ENCODE measurements around the gene TTN. TPM values are rescaled to one million over a fixed set of nuclear protein-coding genes. Genes with fewer than 3 reads are reported as not detected.

Gene TTN
- total and polyA plus RNA-seq, 2 of the 4 experiments (the other 2 are of a cell fraction) = 0.02 to 0.18 TPM

DNA sequence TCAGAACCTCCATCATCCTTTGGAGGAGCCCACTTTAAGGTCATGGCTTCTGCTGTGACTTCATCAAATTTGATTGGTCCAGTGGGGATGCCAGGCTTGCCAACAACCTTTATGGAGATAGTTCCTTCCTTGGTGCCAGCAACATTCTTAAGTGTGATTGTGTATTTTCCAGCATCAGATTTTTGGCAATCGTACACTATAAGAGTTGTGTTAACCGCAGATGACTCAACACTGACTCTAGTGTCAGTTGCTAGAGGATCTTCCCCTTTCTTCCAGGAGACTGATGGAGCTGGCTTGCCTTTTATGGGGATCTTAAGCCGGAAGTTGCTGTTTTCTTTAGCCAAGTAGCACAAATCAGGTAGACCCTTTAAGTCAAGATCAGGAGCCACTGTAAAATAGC, 228.2 kb downstream of the TTN start:
- H3K36me3 ChIP-seq (ENCODE audit: control insufficient read depth, insufficient read depth, low read length) = peaks cover 8% of the 10 kb centered on the region
- peak; percentile 62 for DNase-seq

More for the DNA sequence above, 228.2 kb downstream of the TTN start:
- ATAC-seq (ENCODE audit: low read depth) = no peak
- no peak overlapping the region for H2AK5ac ChIP-seq (ENCODE audit: low read depth, low read length)
- H3K18ac ChIP-seq (ENCODE audit: low read depth, low read length) = no peak overlapping the region
- H2BK20ac ChIP-seq (ENCODE audit: low read depth, low read length) = no peak overlapping the region
- no peak overlapping the region for H2BK5ac ChIP-seq (ENCODE audit: low read depth, low read length, poor library complexity, severe bottlenecking)
- no peak overlapping the region for H3K14ac ChIP-seq (replicated peaks; ENCODE audit: low read depth, low read length)
- no peak overlapping the region for H2AK9ac ChIP-seq (replicated peaks; ENCODE audit: low read depth, low read length, poor library complexity)
- H3K4me3 ChIP-seq (ENCODE audit: insufficient read depth, low read depth, low read length) = no peak overlapping the region
- no peak overlapping the region for H2AFZ ChIP-seq (replicated peaks; ENCODE audit: low read length, poor library complexity)
- no peak overlapping the region for H4K8ac ChIP-seq (ENCODE audit: low read depth in 2 of 2, low read length in 2 of 2)
- ChIA-PET POLR2A (ENCODE audit: unreplicated experiment) (no interaction called here), CTCF (no interaction called here)
- no peak overlapping the region for H3K56ac ChIP-seq (ENCODE audit: extremely low read depth, insufficient read depth, low read length)
- dilution Hi-C loops (cut with HindIII; ENCODE audit: low sequenced_read_pairs, unreplicated experiment) (no loop called here), in situ Hi-C loops (cut with MboI; ENCODE audit: low sequenced_read_pairs) (no loop called here), intact Hi-C loops (cut with micrococcal nuclease) (no loop called here)
- no peaks in the 10 kb centered on the region for H3K9me3 ChIP-seq (ENCODE audit: control insufficient read depth, insufficient read depth, low read length)
- H3K27me3 ChIP-seq (ENCODE audit: control insufficient read depth, insufficient read depth, low read length) = no peaks in the 10 kb centered on the region
- H3K9ac ChIP-seq (ENCODE audit: low read depth, low read length) = no peak overlapping the region
- H3K79me1 ChIP-seq (ENCODE audit: low read depth in 1 of 2, low read length in 2 of 2) = no peaks in the 10 kb centered on the region
- H3K4ac ChIP-seq (ENCODE audit: low read depth, low read length) = no peak overlapping the region
- no peak overlapping the region for H3K23ac ChIP-seq (ENCODE audit: low read depth, low read length)
- 60% methylated on average over 1 of the region's 3 CpGs; no CpG with 5 or more reads in 1 of the 2 experiments for WGBS, 2 experiments (ENCODE audit: extremely low coverage in 2 of 2, insufficient read length in 1 of 2)
- H4K5ac ChIP-seq (ENCODE audit: low read depth, low read length) = no peak overlapping the region
- no peaks in the 10 kb centered on the region for H3K4me1 ChIP-seq (ENCODE audit: control insufficient read depth, insufficient read depth, low read length)
- no peaks in the 10 kb centered on the region for H3K9me1 ChIP-seq (ENCODE audit: insufficient read depth, low read length)
- no peak overlapping the region for H3K27ac ChIP-seq (ENCODE audit: insufficient read depth, low read length)
- no peak overlapping the region for H2BK15ac ChIP-seq (ENCODE audit: low read depth, low read length)
- no peak overlapping the region for H2BK120ac ChIP-seq (ENCODE audit: low read depth, low read length)
- H4K91ac ChIP-seq (ENCODE audit: insufficient read depth, low read depth, low read length) = no peak overlapping the region
- no peaks in the 10 kb centered on the region for H4K20me1 ChIP-seq (ENCODE audit: insufficient read depth, low read length)
- no peak overlapping the region for H3K4me2 ChIP-seq (ENCODE audit: low read depth, low read length)
- no peak for TF ChIP-seq RCOR1 (IDR thresholded peaks at IDR 0.05; ENCODE audit: insufficient replicate concordance, low read length)
- TF ChIP-seq BHLHE40 (IDR thresholded peaks at IDR 0.05; ENCODE audit: low read depth, low read length) = no peak
- BruUV-seq (replicated peaks) = no TSS peak

Data from IMR-90 (cell line).